RWPE2 (cell line): ENCODE measurements around the gene APLP2.

Source experiments
- ATAC-seq: fragments of 200-7000 bp; cut with Tn5 transposase; 3 replicates; pipeline ENCODE4 v1.9.1; 2021; ENCODE audit warnings: low read depth
- DNase-seq: peaks from one replicate; pipeline ENCODE4 v3.0.0-alpha.2; 2020; ENCODE audit warnings: low spot score
- H3K27ac ChIP-seq: fragments of 450-650 bp; 2 replicates; pipeline ENCODE4 v1.5.1; 2017; ENCODE audit warnings: mild to moderate bottlenecking; ENCODE audit not compliant: poor library complexity, severe bottlenecking
- H3K27me3 ChIP-seq: fragments of 250-450 bp; sonication (Bioruptor Pico); 2 replicates; pipeline ENCODE4 v1.5.1; 2021; ENCODE audit warnings: mild to moderate bottlenecking, moderate library complexity; ENCODE audit not compliant: insufficient read depth, poor library complexity, severe bottlenecking
- H3K36me3 ChIP-seq: fragments of 250-450 bp; sonication (Bioruptor Pico); 2 replicates; pipeline ENCODE4 v1.5.1; 2020; ENCODE audit warnings: low read depth, mild to moderate bottlenecking, moderate library complexity
- H3K4me1 ChIP-seq: fragments of 250-450 bp; sonication (Bioruptor Pico); 2 replicates; pipeline ENCODE4 v1.5.1; 2021; ENCODE audit warnings: mild to moderate bottlenecking, moderate library complexity; ENCODE audit not compliant: insufficient read depth, poor library complexity, severe bottlenecking
- H3K4me3 ChIP-seq: fragments of 250-450 bp; sonication (Bioruptor Pico); 2 replicates; pipeline ENCODE4 v1.5.1; 2021; ENCODE audit warnings: mild to moderate bottlenecking, moderate library complexity; ENCODE audit not compliant: severe bottlenecking
- H3K9me3 ChIP-seq: fragments of 250-450 bp; sonication (Bioruptor Pico); 2 replicates; pipeline ENCODE4 v1.5.1; 2021; ENCODE audit warnings: mild to moderate bottlenecking, moderate library complexity; ENCODE audit not compliant: severe bottlenecking
- CTCF ChIP-seq: fragments of 450-650 bp; IDR thresholded peaks from one replicate; pipeline ENCODE4 v1.5.1; 2017; ENCODE audit warnings: mild to moderate bottlenecking, moderate library complexity; ENCODE audit not compliant: poor library complexity, severe bottlenecking

APLP2 gene

GRCh38 chr11:130131961-130132850 lies 62.5 kb downstream of the APLP2 start:
- Histone ChIP-seq H3K4me1 (no peaks in the 10 kb centered on the region), H3K27me3 (no peaks in the 10 kb centered on the region), H3K27ac (no peak overlapping the region), H3K9me3 (no peaks in the 10 kb centered on the region), H3K36me3 (peaks cover 98% of the 10 kb centered on the region), H3K4me3 (no peak overlapping the region)
- TF ChIP-seq CTCF: peak; percentile 89
- no peak for DNase-seq
- ATAC-seq: peak; percentile 76

GRCh38 chr11:130133716-130134115 lies 64.0 kb downstream of the APLP2 start:
- ATAC-seq (no peak), DNase-seq (no peak)
- H3K9me3 ChIP-seq: no peaks in the 10 kb centered on the region
- H3K4me1 ChIP-seq: no peaks in the 10 kb centered on the region
- no peak for TF ChIP-seq CTCF
- H3K4me3 ChIP-seq: no peak overlapping the region
- no peaks in the 10 kb centered on the region for H3K27me3 ChIP-seq
- peaks cover 94% of the 10 kb centered on the region for H3K36me3 ChIP-seq
- no peak overlapping the region for H3K27ac ChIP-seq

GRCh38 chr11:130136107-130136506 lies 66.4 kb downstream of the APLP2 start:
- no peak for TF ChIP-seq CTCF
- ATAC-seq (no peak), DNase-seq (no peak)
- Histone ChIP-seq H3K4me1 (no peaks in the 10 kb centered on the region), H3K9me3 (no peaks in the 10 kb centered on the region), H3K27me3 (no peaks in the 10 kb centered on the region), H3K27ac (no peak overlapping the region), H3K36me3 (peaks cover 90% of the 10 kb centered on the region), H3K4me3 (no peak overlapping the region)

GRCh38 chr11:130137999-130138398 lies 68.3 kb downstream of the APLP2 start:
- Histone ChIP-seq H3K9me3 (no peaks in the 10 kb centered on the region), H3K27ac (no peak overlapping the region), H3K36me3 (peaks cover 91% of the 10 kb centered on the region), H3K4me3 (no peak overlapping the region), H3K4me1 (no peaks in the 10 kb centered on the region), H3K27me3 (no peaks in the 10 kb centered on the region)
- no peak for DNase-seq
- no peak for ATAC-seq
- no peak for TF ChIP-seq CTCF

GRCh38 chr11:130139401-130139800 lies 69.7 kb downstream of the APLP2 start:
- Histone ChIP-seq H3K27ac (no peak overlapping the region), H3K4me3 (no peak overlapping the region), H3K27me3 (no peaks in the 10 kb centered on the region), H3K9me3 (no peaks in the 10 kb centered on the region), H3K36me3 (peaks cover 91% of the 10 kb centered on the region), H3K4me1 (no peaks in the 10 kb centered on the region)
- ATAC-seq (no peak), DNase-seq (no peak)
- TF ChIP-seq CTCF: no peak
